HEK293T (cell line): ENCODE measurements around the gene NLRP10.

Experiments
- CTCF ChIA-PET: fragments of 350-600 bp; formaldehyde crosslinking; extraction: SDS; loops from one replicate; lab custom pipeline; 2021; ENCODE audit warnings: antibody characterized with exemption, inconsistent platforms; lab: Yijun Ruan, JAX
- POLR2A ChIA-PET: fragments of 350-600 bp; formaldehyde crosslinking; extraction: SDS; loops from one replicate; lab custom pipeline; 2020; ENCODE audit warnings: antibody characterized with exemption, inconsistent platforms; lab: Yijun Ruan, JAX
- DNase-seq: peaks from one replicate; pipeline ENCODE4 v3.0.0; 2012; ENCODE audit warnings: mixed read lengths; ENCODE audit errors: extremely low spot score
- ARNT ChIP-seq: fragments of 450-650 bp; IDR thresholded peaks from 2 replicates; pipeline ENCODE4 v1.6.1; 2017; ENCODE audit warnings: mild to moderate bottlenecking
- BHLHE40 ChIP-seq: fragments of 450-650 bp; IDR thresholded peaks from 2 replicates; pipeline ENCODE4 v1.6.1; 2016; ENCODE audit warnings: mild to moderate bottlenecking, moderate library complexity, borderline replicate concordance
- CTBP1 ChIP-seq: fragments of 450-650 bp; IDR thresholded peaks from 2 replicates; pipeline ENCODE4 v1.6.1; 2016; ENCODE audit warnings: borderline replicate concordance
- ELF4 ChIP-seq: fragments of 450-650 bp; IDR thresholded peaks from 2 replicates; pipeline ENCODE4 v1.6.1; 2017; ENCODE audit warnings: antibody characterized with exemption
- FOXA1 ChIP-seq: fragments of 450-650 bp; IDR thresholded peaks from 2 replicates; pipeline ENCODE4 v1.6.1; 2016; ENCODE audit warnings: mild to moderate bottlenecking
- FOXK2 ChIP-seq: fragments of 450-650 bp; IDR thresholded peaks from 2 replicates; pipeline ENCODE4 v1.6.1; 2016; ENCODE audit warnings: mild to moderate bottlenecking
- FOXM1 ChIP-seq: fragments of 450-650 bp; IDR thresholded peaks from 2 replicates; pipeline ENCODE4 v1.6.1; 2017; ENCODE audit warnings: mild to moderate bottlenecking, borderline replicate concordance
- HDGF ChIP-seq: fragments of 450-650 bp; IDR thresholded peaks from 2 replicates; pipeline ENCODE4 v1.6.1; 2017; ENCODE audit warnings: antibody characterized with exemption, borderline replicate concordance
- L3MBTL2 ChIP-seq: fragments of 450-650 bp; conservative IDR thresholded peaks from 2 replicates; pipeline ENCODE4 v1.6.1; 2016; ENCODE audit warnings: mild to moderate bottlenecking
- LEF1 ChIP-seq: fragments of 450-650 bp; IDR thresholded peaks from 2 replicates; pipeline ENCODE4 v1.6.1; 2017; ENCODE audit warnings: mild to moderate bottlenecking, borderline replicate concordance
- NFRKB ChIP-seq: fragments of 450-650 bp; IDR thresholded peaks from 2 replicates; pipeline ENCODE4 v1.6.1; 2016; ENCODE audit warnings: mild to moderate bottlenecking, moderate library complexity
- SP1 ChIP-seq: fragments of 450-650 bp; IDR thresholded peaks from 2 replicates; pipeline ENCODE4 v1.6.1; 2017
- SUZ12 ChIP-seq: fragments of 450-650 bp; IDR thresholded peaks from 2 replicates; pipeline ENCODE4 v1.6.1; 2016; ENCODE audit warnings: mild to moderate bottlenecking
- TARDBP ChIP-seq: fragments of 450-650 bp; IDR thresholded peaks from 2 replicates; pipeline ENCODE4 v1.6.1; 2016
- ZNF384 ChIP-seq: fragments of 450-650 bp; IDR thresholded peaks from 2 replicates; pipeline ENCODE4 v1.6.1; 2016
- TF ChIP-seq, protein P1 (sequence below): fragments of 450-650 bp; IDR thresholded peaks from 2 replicates; pipeline ENCODE4 v1.6.1; 2016

Gene NLRP10

DNA sequence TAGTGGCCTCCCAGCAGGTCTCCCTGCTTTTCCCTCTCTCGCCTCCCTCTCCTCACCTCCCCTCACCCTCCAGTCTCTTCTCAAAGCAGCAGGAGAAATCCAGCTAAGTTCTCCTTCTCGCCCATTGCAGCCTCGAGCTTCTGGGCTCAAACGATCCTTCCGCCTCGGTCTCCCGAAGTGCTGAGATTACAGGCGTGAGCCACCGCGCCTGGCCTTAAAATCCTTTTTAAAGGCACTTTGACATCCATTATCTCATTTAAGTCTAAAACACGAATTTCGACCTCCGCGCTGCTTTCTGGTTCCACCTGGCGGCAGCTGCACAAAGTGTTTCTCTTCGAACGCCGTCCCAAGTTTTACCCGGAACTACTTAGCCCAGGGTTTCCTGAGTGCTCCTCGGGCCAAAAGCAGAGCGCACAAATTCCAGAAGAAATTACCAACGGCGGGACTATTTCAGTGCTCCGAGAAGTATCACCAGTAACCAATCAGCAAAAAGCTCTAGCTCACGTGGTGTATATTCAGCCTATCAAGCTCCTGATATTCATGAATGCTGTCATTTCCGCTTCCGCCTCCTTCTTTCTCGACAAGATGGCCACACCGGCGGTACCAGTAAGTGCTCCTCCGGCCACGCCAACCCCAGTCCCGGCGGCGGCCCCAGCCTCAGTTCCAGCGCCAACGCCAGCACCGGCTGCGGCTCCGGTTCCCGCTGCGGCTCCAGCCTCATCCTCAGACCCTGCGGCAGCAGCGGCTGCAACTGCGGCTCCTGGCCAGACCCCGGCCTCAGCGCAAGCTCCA is 21.7 kb upstream of the NLRP10 start, which contains the start of gene EIF3F:
Gene EIF3F (plus strand): TSS at position 570 of the 792 bp plus-strand sequence. CDS start 16 bp downstream, at position 586.
- peak; percentile 89 for DNase-seq
- TF ChIP-seq, protein P1, sequence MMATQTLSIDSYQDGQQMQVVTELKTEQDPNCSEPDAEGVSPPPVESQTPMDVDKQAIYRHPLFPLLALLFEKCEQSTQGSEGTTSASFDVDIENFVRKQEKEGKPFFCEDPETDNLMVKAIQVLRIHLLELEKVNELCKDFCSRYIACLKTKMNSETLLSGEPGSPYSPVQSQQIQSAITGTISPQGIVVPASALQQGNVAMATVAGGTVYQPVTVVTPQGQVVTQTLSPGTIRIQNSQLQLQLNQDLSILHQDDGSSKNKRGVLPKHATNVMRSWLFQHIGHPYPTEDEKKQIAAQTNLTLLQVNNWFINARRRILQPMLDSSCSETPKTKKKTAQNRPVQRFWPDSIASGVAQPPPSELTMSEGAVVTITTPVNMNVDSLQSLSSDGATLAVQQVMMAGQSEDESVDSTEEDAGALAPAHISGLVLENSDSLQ: no peak
- TF ChIP-seq CTBP1 (peak; percentile 83), FOXK2 (no peak), FOXA1 (no peak), SUZ12 (no peak), FOXM1 (peak; percentile 74), ELF4 (peak; percentile 71), HDGF (no peak), ARNT (no peak), LEF1 (no peak), TARDBP (no peak), BHLHE40 (no peak), L3MBTL2 (peak; percentile 79), ZNF384 (no peak), SP1 (no peak), NFRKB (peak; percentile 90)
- CTCF ChIA-PET: interaction anchor here (0.6 to 2.0 kb wide), 16 partner anchors 9 to 889 kb away, joined by 3 to 22 read pairs (median 6); no protein-coding TSS in a partner anchor
- POLR2A ChIA-PET: interaction anchor here (0.6 to 1.4 kb wide), 13 partner anchors 9 to 112 kb away, joined by 3 to 10 read pairs (median 4); no protein-coding TSS in a partner anchor

GRCh38 chr11:7983832-7984590 is 18.8 kb upstream of the NLRP10 start:
- ChIA-PET POLR2A (no interaction called here), CTCF (no interaction called here)
- no peak for TF ChIP-seq FOXK2
- no peak for DNase-seq

DNA sequence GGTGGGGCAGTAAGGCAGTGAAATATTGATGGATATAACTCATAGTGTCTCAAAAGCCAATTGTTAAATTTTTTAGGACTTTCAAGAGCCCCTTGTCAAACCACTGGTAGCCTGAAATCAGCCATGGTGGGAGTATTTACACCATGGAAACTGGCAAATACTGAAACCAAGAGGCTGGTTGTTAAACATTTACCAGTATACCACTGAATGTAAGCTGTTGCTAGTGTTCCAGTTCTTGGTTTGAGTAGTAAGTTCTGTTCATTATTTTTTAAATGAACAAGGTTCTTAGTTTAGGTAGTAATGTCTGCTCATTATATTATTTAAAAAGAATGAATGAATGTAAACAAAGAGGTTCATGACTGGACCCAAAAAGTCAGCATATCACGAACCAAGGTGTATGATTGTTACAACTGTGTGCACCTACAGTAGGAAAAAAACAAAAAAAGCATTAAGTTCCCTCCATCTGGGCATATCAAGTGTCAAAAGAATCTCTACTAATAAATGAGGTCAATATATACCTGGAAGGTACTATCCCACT is 17.4 kb upstream of the NLRP10 start:
- no peak for TF ChIP-seq CTBP1
- TF ChIP-seq LEF1: no peak
- CTCF ChIA-PET: no interaction called here
- POLR2A ChIA-PET: no interaction called here
- no peak for DNase-seq

GRCh38 chr11:7981619-7982157 is 16.4 kb upstream of the NLRP10 start:
- CTCF ChIA-PET: no interaction called here
- no peak for TF ChIP-seq TARDBP
- TF ChIP-seq NFRKB: no peak
- TF ChIP-seq FOXK2: no peak
- TF ChIP-seq SP1: no peak
- no peak for TF ChIP-seq FOXM1
- TF ChIP-seq, protein P1: no peak
- no peak for TF ChIP-seq L3MBTL2
- no peak for TF ChIP-seq BHLHE40
- TF ChIP-seq HDGF: no peak
- no peak for TF ChIP-seq LEF1
- TF ChIP-seq SUZ12: no peak
- TF ChIP-seq CTBP1: no peak
- TF ChIP-seq ZNF384: no peak
- TF ChIP-seq ELF4: no peak
- no peak for TF ChIP-seq FOXA1
- no peak for TF ChIP-seq ARNT
- DNase-seq: no peak
- POLR2A ChIA-PET: no interaction called here

DNA sequence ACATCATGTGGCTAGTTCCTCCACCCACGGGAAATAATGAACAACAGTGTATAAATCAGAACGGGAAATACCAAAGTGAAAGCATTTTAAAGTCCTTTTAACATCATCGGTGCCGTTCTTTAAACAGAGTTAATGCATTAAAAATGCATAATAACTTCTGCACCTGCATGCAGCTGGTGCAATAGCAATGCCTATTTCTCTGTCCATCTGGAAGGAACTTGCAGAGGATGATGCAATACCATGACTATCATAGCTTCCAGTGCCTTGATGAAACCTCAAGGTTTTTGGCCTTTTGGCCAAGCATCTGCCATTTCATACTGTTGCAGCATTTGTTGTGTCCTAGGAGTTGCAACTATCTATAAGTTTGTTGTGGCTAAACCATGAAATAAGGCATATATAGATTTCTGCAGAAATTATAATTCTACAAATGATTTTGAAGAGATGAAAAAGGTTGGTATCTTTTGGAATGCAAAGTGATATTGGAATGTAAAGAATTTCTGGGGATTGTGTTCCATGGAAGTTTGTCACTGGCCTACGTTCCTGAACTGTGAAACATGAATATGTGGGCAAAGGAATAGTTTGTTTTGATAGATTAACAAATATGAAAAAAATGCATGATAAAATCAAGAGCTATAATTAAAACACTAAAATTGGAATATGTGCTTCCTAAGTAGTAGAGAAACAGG is 12.1 kb upstream of the NLRP10 start:
- DNase-seq: no peak
- POLR2A ChIA-PET: interaction anchor here (0.6 kb wide), 1 partner anchor 10 kb away, joined by 3 read pairs; the partner anchor contains the start of gene EIF3F
- CTCF ChIA-PET: interaction anchor here (2.0 kb wide), 1 partner anchor 9 kb away, joined by 9 read pairs; the partner anchor contains the start of gene EIF3F
- no peak for TF ChIP-seq SP1
- TF ChIP-seq FOXA1: no peak
- TF ChIP-seq CTBP1: no peak
- TF ChIP-seq ZNF384: no peak
- no peak for TF ChIP-seq SUZ12
- no peak for TF ChIP-seq ELF4
- no peak for TF ChIP-seq HDGF
- TF ChIP-seq L3MBTL2: no peak
- no peak for TF ChIP-seq BHLHE40
- no peak for TF ChIP-seq ARNT
- no peak for TF ChIP-seq TARDBP
